ENCODE data around the gene C2orf80. TPM values are rescaled to one million over a fixed set of nuclear protein-coding genes. Genes with fewer than 3 reads are reported as not detected.

The C2orf80 gene
- total and polyA plus RNA-seq, 9 of the 15 experiments (the other 6 are each of a cell fraction or from before 2014, with no cell fraction given): not detected

DNA sequence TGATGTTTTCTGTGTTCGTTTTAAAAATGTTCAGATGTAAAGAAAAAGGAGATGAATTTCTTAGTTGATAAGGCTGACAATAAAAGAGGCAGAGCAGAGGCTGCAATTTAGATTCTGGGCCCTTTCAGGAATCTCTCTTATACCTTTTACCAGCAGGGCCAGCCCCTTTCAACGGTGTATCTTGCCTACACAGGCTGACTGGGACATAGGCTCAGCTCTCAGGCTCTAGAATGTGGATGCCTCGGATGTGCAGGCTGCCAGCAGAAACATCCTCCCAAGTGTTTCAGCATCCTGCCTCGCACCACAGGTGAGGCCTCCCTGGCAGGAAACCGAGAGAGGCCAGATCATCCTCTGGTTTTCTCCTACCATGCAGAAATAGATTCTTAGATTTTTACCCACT lies 3.4 kb downstream of the C2orf80 start:
- Histone ChIP-seq H3K9me1 (ENCODE audit: control insufficient read depth, insufficient read depth, low read length) (no peaks in the 10 kb centered on the region), H2AFZ (ENCODE audit: low read depth, low read length) (no peak overlapping the region), H3K4me1 (replicated peaks in 1 of 2; ENCODE audit: control insufficient read depth in 2 of 2, insufficient read depth in 2 of 2, low read length in 2 of 2) (no peaks in the 10 kb centered on the region; a peak in 1 of 5 replicates), H3K4me3 (no peak overlapping the region), H3K4me2 (ENCODE audit: insufficient read depth, low read length) (no peak overlapping the region), H3K27ac (ENCODE audit: extremely low read depth, low read depth, low read length) (no peak overlapping the region), H3K9me3 (replicated peaks; ENCODE audit: control insufficient read depth, insufficient read depth, low read depth, low read length) (no peaks in the 10 kb centered on the region), H3K36me3 (ENCODE audit: control insufficient read depth, insufficient read depth, low read length) (no peaks in the 10 kb centered on the region), H3K27me3 (ENCODE audit: control insufficient read depth in 2 of 2, insufficient read depth in 2 of 2, low read length in 2 of 2) (no peaks in the 10 kb centered on the region), H3K9ac (ENCODE audit: insufficient read depth in 1 of 2, low read depth in 2 of 2, low read length in 2 of 2) (no peak overlapping the region), H4K20me1 (replicated peaks; ENCODE audit: control insufficient read depth, insufficient read depth, low read length) (no peaks in the 10 kb centered on the region), H3K79me2 (ENCODE audit: control insufficient read depth, insufficient read depth, low read length) (no peaks in the 10 kb centered on the region)
- no TSS peak for BruUV-seq (replicated peaks)
- FAIRE-seq (no peak), ATAC-seq (no peak), DNase-seq (ENCODE audit: extremely low read depth in 1 of 4, low spot score in 3 of 4) (no peak)
- intact Hi-C loops (cut with micrococcal nuclease): no loop called here
- TF ChIP-seq CAMTA2 (CRISPR knock-in tag; conservative IDR thresholded peaks at IDR 0.05): no peak
- TF ChIP-seq, protein P1, sequence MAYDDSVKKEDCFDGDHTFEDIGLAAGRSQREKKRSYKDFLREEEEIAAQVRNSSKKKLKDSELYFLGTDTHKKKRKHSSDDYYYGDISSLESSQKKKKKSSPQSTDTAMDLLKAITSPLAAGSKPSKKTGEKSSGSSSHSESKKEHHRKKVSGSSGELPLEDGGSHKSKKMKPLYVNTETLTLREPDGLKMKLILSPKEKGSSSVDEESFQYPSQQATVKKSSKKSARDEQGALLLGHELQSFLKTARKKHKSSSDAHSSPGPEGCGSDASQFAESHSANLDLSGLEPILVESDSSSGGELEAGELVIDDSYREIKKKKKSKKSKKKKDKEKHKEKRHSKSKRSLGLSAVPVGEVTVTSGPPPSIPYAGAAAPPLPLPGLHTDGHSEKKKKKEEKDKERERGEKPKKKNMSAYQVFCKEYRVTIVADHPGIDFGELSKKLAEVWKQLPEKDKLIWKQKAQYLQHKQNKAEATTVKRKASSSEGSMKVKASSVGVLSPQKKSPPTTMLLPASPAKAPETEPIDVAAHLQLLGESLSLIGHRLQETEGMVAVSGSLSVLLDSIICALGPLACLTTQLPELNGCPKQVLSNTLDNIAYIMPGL (CRISPR knock-in tag; IDR thresholded peaks at IDR 0.05): no peak
- no peak for TF ChIP-seq CXXC5 (CRISPR knock-in tag; IDR thresholded peaks at IDR 0.05)
- no peak for TF ChIP-seq KLF10 (CRISPR knock-in tag; IDR thresholded peaks at IDR 0.05)
- no peak for TF ChIP-seq RBM22 (IDR thresholded peaks at IDR 0.05; ENCODE audit: low read depth, low read length, poor library complexity, severe bottlenecking)
- TF ChIP-seq NCOA2 (IDR thresholded peaks at IDR 0.05; ENCODE audit: partially characterized antibody in 2 of 2): no peak
- no peak for TF ChIP-seq ZFPM2 (CRISPR knock-in tag; IDR thresholded peaks at IDR 0.05)
- TF ChIP-seq SRSF9 (IDR thresholded peaks at IDR 0.05; ENCODE audit: borderline replicate concordance, low read depth, low read length): no peak
- no peak for TF ChIP-seq ILK (tag; IDR thresholded peaks at IDR 0.05; ENCODE audit: borderline replicate concordance, low read depth)
- TF ChIP-seq ZNF77 (CRISPR knock-in tag; IDR thresholded peaks at IDR 0.05): no peak
- TF ChIP-seq FOXK2 (conservative IDR thresholded peaks at IDR 0.05 in 1 of 2, IDR thresholded peaks at IDR 0.05 in 1 of 2; ENCODE audit: low read depth in 2 of 2): no peak
- no peak for TF ChIP-seq CBX3 (IDR thresholded peaks at IDR 0.05; ENCODE audit: borderline replicate concordance in 1 of 2, low read length in 2 of 2)
- TF ChIP-seq HDGF (IDR thresholded peaks at IDR 0.05): no peak
- TF ChIP-seq, protein P2, sequence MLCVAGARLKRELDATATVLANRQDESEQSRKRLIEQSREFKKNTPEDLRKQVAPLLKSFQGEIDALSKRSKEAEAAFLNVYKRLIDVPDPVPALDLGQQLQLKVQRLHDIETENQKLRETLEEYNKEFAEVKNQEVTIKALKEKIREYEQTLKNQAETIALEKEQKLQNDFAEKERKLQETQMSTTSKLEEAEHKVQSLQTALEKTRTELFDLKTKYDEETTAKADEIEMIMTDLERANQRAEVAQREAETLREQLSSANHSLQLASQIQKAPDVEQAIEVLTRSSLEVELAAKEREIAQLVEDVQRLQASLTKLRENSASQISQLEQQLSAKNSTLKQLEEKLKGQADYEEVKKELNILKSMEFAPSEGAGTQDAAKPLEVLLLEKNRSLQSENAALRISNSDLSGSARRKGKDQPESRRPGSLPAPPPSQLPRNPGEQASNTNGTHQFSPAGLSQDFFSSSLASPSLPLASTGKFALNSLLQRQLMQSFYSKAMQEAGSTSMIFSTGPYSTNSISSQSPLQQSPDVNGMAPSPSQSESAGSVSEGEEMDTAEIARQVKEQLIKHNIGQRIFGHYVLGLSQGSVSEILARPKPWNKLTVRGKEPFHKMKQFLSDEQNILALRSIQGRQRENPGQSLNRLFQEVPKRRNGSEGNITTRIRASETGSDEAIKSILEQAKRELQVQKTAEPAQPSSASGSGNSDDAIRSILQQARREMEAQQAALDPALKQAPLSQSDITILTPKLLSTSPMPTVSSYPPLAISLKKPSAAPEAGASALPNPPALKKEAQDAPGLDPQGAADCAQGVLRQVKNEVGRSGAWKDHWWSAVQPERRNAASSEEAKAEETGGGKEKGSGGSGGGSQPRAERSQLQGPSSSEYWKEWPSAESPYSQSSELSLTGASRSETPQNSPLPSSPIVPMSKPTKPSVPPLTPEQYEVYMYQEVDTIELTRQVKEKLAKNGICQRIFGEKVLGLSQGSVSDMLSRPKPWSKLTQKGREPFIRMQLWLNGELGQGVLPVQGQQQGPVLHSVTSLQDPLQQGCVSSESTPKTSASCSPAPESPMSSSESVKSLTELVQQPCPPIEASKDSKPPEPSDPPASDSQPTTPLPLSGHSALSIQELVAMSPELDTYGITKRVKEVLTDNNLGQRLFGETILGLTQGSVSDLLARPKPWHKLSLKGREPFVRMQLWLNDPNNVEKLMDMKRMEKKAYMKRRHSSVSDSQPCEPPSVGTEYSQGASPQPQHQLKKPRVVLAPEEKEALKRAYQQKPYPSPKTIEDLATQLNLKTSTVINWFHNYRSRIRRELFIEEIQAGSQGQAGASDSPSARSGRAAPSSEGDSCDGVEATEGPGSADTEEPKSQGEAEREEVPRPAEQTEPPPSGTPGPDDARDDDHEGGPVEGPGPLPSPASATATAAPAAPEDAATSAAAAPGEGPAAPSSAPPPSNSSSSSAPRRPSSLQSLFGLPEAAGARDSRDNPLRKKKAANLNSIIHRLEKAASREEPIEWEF (CRISPR knock-in tag; IDR thresholded peaks at IDR 0.05): no peak
- no peak for TF ChIP-seq ZNF830 (CRISPR knock-in tag; IDR thresholded peaks at IDR 0.05)
- ChIA-PET POLR2A (interaction anchor here (1.0 kb wide), 1 partner anchor 28 kb away, joined by 3 read pairs; no protein-coding TSS in a partner anchor), CTCF (ENCODE audit: low intra/inter-chr PET ratio) (interaction anchor here (0.6 kb wide), 1 partner anchor 84 kb away, joined by 3 read pairs; no protein-coding TSS in a partner anchor)
- in situ Hi-C loops (cut with MboI): no loop called here
- whole genome bisulfite sequencing (ENCODE audit: insufficient coverage, low coverage, missing lambda C conversion rate): 20% methylated on average over 5 of the region's 5 CpGs

All from K562 (cell line).